ENCODE measurements around the gene P2RX2.

- TF ChIP-seq CTCF (IDR thresholded peaks at IDR 0.05; ENCODE audit: low read depth, low read length, poor library complexity, severe bottlenecking), result no peak
- no peak for TF ChIP-seq EZH2phosphoT487 (IDR thresholded peaks at IDR 0.05; ENCODE audit: borderline replicate concordance, low read length)
Observed at GRCh38 chr12:132572106-132572505, 46.5 kb upstream of the P2RX2 start.
